ENCODE measurements around the gene PSG6. TPM values are rescaled to one million over a fixed set of nuclear protein-coding genes. Genes with fewer than 3 reads are reported as not detected.

The PSG6 gene
- total RNA-seq: 0.11 TPM in 1 of 2 replicates, not detected in the other

DNA sequence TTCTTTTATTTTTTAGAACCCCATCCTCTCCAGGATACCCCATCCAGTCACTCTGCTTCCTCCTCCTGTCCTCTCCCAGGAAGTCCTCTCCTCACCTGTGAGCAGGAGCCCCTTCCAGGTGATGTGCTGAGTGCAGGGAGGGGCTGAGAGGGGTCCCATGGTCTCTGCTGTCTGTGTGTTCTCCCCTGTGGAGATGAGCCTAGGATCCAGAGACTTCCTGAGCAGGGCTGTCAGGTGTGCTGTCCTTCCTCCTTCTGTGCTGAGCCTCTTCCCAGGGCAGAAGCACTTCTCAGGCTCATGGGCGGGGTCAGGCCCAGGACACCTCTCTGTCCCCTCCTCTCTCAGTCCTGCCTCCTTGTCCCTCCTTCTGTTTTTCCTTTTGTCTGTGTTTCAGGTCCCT is at the start of gene PSG6:
Gene PSG6 (minus strand): TSS at position 261 of the 400 bp plus-strand sequence. CDS start 102 bp downstream, at position 159.

GRCh38 chr19:42937107-42937506 is 19.4 kb upstream of the PSG6 start, which contains the start of gene PSG7:
PSG7 (minus strand) TSS chr19:42937207; CDS start chr19:42937076, 131 bp downstream.

GRCh38 chr19:42879613-42880012 is 38.1 kb downstream of the PSG6 start, which contains the start of gene PSG1:
PSG1 (minus strand) TSS chr19:42879713; CDS start chr19:42879581, 132 bp downstream.

Other genes with a start within 250 kb of the PSG6 start
- gene PSG3, start 177.4 kb downstream of the PSG6 start, total RNA-seq: not detected in 2 replicates
- not detected in 2 replicates for gene PSG8, start 152.2 kb downstream of the PSG6 start, total RNA-seq
- gene PSG1, start 38.2 kb downstream of the PSG6 start, total RNA-seq: 0.22 and 0.62 TPM in 2 replicates
- not detected in 2 replicates for gene PSG7, start 19.3 kb upstream of the PSG6 start, total RNA-seq
- gene PSG11, start 108.6 kb upstream of the PSG6 start, total RNA-seq: 0.11 TPM in 1 of 2 replicates, not detected in the other
- gene PSG2, start 164.8 kb upstream of the PSG6 start, total RNA-seq: 0.12 TPM in 1 of 2 replicates, not detected in the other

Data from uterine smooth muscle cell (primary cell).